Progenitor cell of endocrine pancreas (in vitro differentiated cells): ENCODE measurements around the gene ZNF837. TPM values are rescaled to one million over a fixed set of nuclear protein-coding genes. Genes with fewer than 3 reads are reported as not detected.

ENCODE experiments used
- DNase-seq: peaks from one replicate; pipeline ENCODE4 v3.0.0; 2021; ENCODE audit warnings: low spot score; ENCODE audit not compliant: unreplicated experiment
- H3K27ac Mint-ChIP-seq: 2 replicates; pipeline ENCODE4 v1.8.0; 2021; ENCODE audit warnings: mild to moderate bottlenecking, moderate library complexity, mixed read lengths
- H3K27me3 Mint-ChIP-seq: 2 replicates; pipeline ENCODE4 v1.8.0; 2021; ENCODE audit warnings: mixed read lengths
- H3K36me3 Mint-ChIP-seq: 2 replicates; pipeline ENCODE4 v1.8.0; 2022; ENCODE audit warnings: mixed read lengths; ENCODE audit not compliant: insufficient read depth
- H3K4me1 Mint-ChIP-seq: 2 replicates; pipeline ENCODE4 v1.8.0; 2021; ENCODE audit warnings: low read depth, mixed read lengths
- H3K4me3 Mint-ChIP-seq: 2 replicates; pipeline ENCODE4 v1.8.0; 2021; ENCODE audit warnings: low read depth, mild to moderate bottlenecking, moderate library complexity, mixed read lengths
- H3K9me3 Mint-ChIP-seq: 2 replicates; pipeline ENCODE4 v1.8.0; 2021; ENCODE audit warnings: low read depth, mixed read lengths
- CTCF ChIP-seq: fragments of 200-600 bp; sonication (generic); IDR thresholded peaks from one replicate; pipeline ENCODE4 v1.5.0; 2021; ENCODE audit warnings: antibody characterized with exemption, mild to moderate bottlenecking; ENCODE audit not compliant: unreplicated experiment
- total RNA-seq: library from RNA; stranded (reverse); gene quantifications from 2 replicates; pipeline ENCODE4 v1.2.1, GENCODE V29; 2021

ZNF837 gene
- total RNA-seq, 1 donor from 2014 or later: 6.1 TPM

GRCh38 chr19:58364146-58364545 lies 16.7 kb downstream of the ZNF837 start:
- H3K4me1 Mint-ChIP-seq: peaks cover 6% of the 10 kb centered on the region
- no peak for DNase-seq
- H3K27me3 Mint-ChIP-seq: no peaks in the 10 kb centered on the region
- H3K9me3 Mint-ChIP-seq: no peaks in the 10 kb centered on the region
- H3K27ac Mint-ChIP-seq: no peak overlapping the region
- H3K4me3 Mint-ChIP-seq: no peak overlapping the region
- peaks cover 3% of the 10 kb centered on the region for H3K36me3 Mint-ChIP-seq
- no peak for TF ChIP-seq CTCF

- Mint-ChIP-seq H3K9me3 (no peaks in the 10 kb centered on the region), H3K27ac (peak within 1 kb of the TSS; percentile 99), H3K27me3 (no peaks in the 10 kb centered on the region), H3K4me1 (peaks cover 6% of the 10 kb centered on the region), H3K36me3 (peaks cover 3% of the 10 kb centered on the region), H3K4me3 (peak within 1 kb of the TSS; percentile 98)
- no peak for TF ChIP-seq CTCF
- DNase-seq: peak; percentile 90
Measured at GRCh38 chr19:58362272-58362994, 18.4 kb downstream of the ZNF837 start, which contains the start of gene ZNF497. TSS of gene ZNF497 (minus strand) at chr19:58362751. CDS start at chr19:58357635, 5,116 bp downstream.

GRCh38 chr19:58361900-58362271 lies 18.9 kb downstream of the ZNF837 start:
- Mint-ChIP-seq H3K27me3 (no peaks in the 10 kb centered on the region), H3K4me3 (peak overlapping the region; percentile 98), H3K27ac (peak overlapping the region; percentile 99), H3K4me1 (peaks cover 6% of the 10 kb centered on the region), H3K9me3 (no peaks in the 10 kb centered on the region), H3K36me3 (no peaks in the 10 kb centered on the region)
- TF ChIP-seq CTCF: no peak
- peak; percentile 53 for DNase-seq

GRCh38 chr19:58357481-58358145 lies 23.2 kb downstream of the ZNF837 start:
- Mint-ChIP-seq H3K27me3 (no peaks in the 10 kb centered on the region), H3K27ac (no peak overlapping the region), H3K36me3 (no peaks in the 10 kb centered on the region), H3K4me1 (peaks cover 6% of the 10 kb centered on the region), H3K9me3 (no peaks in the 10 kb centered on the region), H3K4me3 (no peak overlapping the region)
- DNase-seq: no peak
- no peak for TF ChIP-seq CTCF

GRCh38 chr19:58356766-58357480 lies 23.9 kb downstream of the ZNF837 start:
- no peak for DNase-seq
- H3K4me1 Mint-ChIP-seq: peaks cover 7% of the 10 kb centered on the region
- no peak overlapping the region for H3K4me3 Mint-ChIP-seq
- no peaks in the 10 kb centered on the region for H3K36me3 Mint-ChIP-seq
- H3K27me3 Mint-ChIP-seq: no peaks in the 10 kb centered on the region
- no peaks in the 10 kb centered on the region for H3K9me3 Mint-ChIP-seq
- no peak overlapping the region for H3K27ac Mint-ChIP-seq
- no peak for TF ChIP-seq CTCF
